ENCODE results near the gene STK31.
"Not testable (repeated sequence)": the region's sequence is repeated elsewhere in the genome, so short reads cannot be mapped to it uniquely, and the experiment has no call there.

Gene STK31

GRCh38 chr7:23672033-23672432, 38.0 kb upstream of the STK31 start:
- H3K4me3 ChIP-seq (replicated peaks; ENCODE audit: low read depth, low read length) = no peak overlapping the region
- no peaks in the 10 kb centered on the region for H3K27me3 ChIP-seq (replicated peaks; ENCODE audit: control insufficient read depth, insufficient read depth, low read length)
- TF ChIP-seq CTCF (IDR thresholded peaks at IDR 0.05; ENCODE audit: insufficient read depth, low read length, poor library complexity, severe bottlenecking) = no peak
- no peaks in the 10 kb centered on the region for H3K36me3 ChIP-seq (ENCODE audit: control insufficient read depth, insufficient read depth, low read length)
- no peak for DNase-seq (ENCODE audit: extremely low read depth, insufficient read length)

- no peaks in the 10 kb centered on the region for H3K27me3 ChIP-seq (replicated peaks; ENCODE audit: control insufficient read depth, insufficient read depth, low read length)
- peak within 1 kb of the TSS; percentile 84 for H3K4me3 ChIP-seq (replicated peaks; ENCODE audit: low read depth, low read length)
- DNase-seq (ENCODE audit: extremely low read depth, insufficient read length) = peak; percentile 86
- no peaks in the 10 kb centered on the region for H3K36me3 ChIP-seq (ENCODE audit: control insufficient read depth, insufficient read depth, low read length)
- peak; percentile 70 for TF ChIP-seq CTCF (IDR thresholded peaks at IDR 0.05; ENCODE audit: insufficient read depth, low read length, poor library complexity, severe bottlenecking)
These were observed 30.1 kb upstream of the STK31 start, which contains the start of gene FAM221A for GRCh38 chr7:23679898-23680413. TSS of gene FAM221A (plus strand) at chr7:23680199. CDS start at chr7:23680219, 20 bp downstream.

- peak overlapping the region; percentile 84 for H3K4me3 ChIP-seq (replicated peaks; ENCODE audit: low read depth, low read length)
- H3K36me3 ChIP-seq (ENCODE audit: control insufficient read depth, insufficient read depth, low read length) = no peaks in the 10 kb centered on the region
- no peak for TF ChIP-seq CTCF (IDR thresholded peaks at IDR 0.05; ENCODE audit: insufficient read depth, low read length, poor library complexity, severe bottlenecking)
- peak; percentile 65 for DNase-seq (ENCODE audit: extremely low read depth, insufficient read length)
- no peaks in the 10 kb centered on the region for H3K27me3 ChIP-seq (replicated peaks; ENCODE audit: control insufficient read depth, insufficient read depth, low read length)
These were observed 29.3 kb upstream of the STK31 start for GRCh38 chr7:23680414-23681405.

- not testable (repeated sequence) for H3K4me3 ChIP-seq (replicated peaks; ENCODE audit: low read depth, low read length); DNase-seq (ENCODE audit: extremely low read depth, insufficient read length); H3K36me3 ChIP-seq (ENCODE audit: control insufficient read depth, insufficient read depth, low read length); H3K27me3 ChIP-seq (replicated peaks; ENCODE audit: control insufficient read depth, insufficient read depth, low read length)
These were observed 26.0 kb upstream of the STK31 start for GRCh38 chr7:23684041-23684440.

DNA sequence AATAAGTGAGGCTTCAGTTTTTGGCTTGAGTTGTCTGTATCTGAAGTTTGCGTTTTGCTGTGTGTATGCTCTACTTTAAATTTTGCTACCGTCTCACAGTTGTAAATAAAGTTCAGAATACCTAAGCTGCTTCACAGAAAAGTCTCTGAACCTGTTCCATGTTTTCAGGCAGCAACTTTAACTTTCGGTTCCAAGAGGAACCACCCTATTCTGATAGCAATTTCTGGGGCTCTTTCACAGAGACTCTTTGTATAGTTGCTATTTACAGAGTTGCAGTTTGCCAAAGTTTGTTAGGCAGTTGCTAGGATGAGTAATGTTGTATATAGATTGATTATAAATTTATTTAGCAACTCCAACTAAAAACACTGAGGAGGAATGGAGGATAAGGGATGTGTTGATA, 24.3 kb upstream of the STK31 start:
- no peak for TF ChIP-seq CTCF (IDR thresholded peaks at IDR 0.05; ENCODE audit: insufficient read depth, low read length, poor library complexity, severe bottlenecking)
- Histone ChIP-seq H3K4me3 (replicated peaks; ENCODE audit: low read depth, low read length) (no peak overlapping the region), H3K36me3 (ENCODE audit: control insufficient read depth, insufficient read depth, low read length) (no peaks in the 10 kb centered on the region), H3K27me3 (replicated peaks; ENCODE audit: control insufficient read depth, insufficient read depth, low read length) (no peaks in the 10 kb centered on the region)
- no peak for DNase-seq (ENCODE audit: extremely low read depth, insufficient read length)

- H3K4me3 ChIP-seq (replicated peaks; ENCODE audit: low read depth, low read length) = no peak overlapping the region
- no peak for TF ChIP-seq CTCF (IDR thresholded peaks at IDR 0.05; ENCODE audit: insufficient read depth, low read length, poor library complexity, severe bottlenecking)
- no peaks in the 10 kb centered on the region for H3K27me3 ChIP-seq (replicated peaks; ENCODE audit: control insufficient read depth, insufficient read depth, low read length)
- no peaks in the 10 kb centered on the region; the same call in 1 of the 2 replicates for H3K36me3 ChIP-seq (ENCODE audit: control insufficient read depth, insufficient read depth, low read length)
- DNase-seq (ENCODE audit: extremely low read depth, insufficient read length) = no peak
These were observed 23.0 kb upstream of the STK31 start for GRCh38 chr7:23687011-23687410.
